Adrenal gland (tissue), 12 donors: ENCODE results near the gene FHL3. TPM values are rescaled to one million over a fixed set of nuclear protein-coding genes. Genes with fewer than 3 reads are reported as not detected.

Experiments used
- DNase-seq, 7 donors: peaks; one replicate each; pipeline ENCODE4 v3.0.0-alpha.2; 2019 to 2020
- H3K27ac ChIP-seq, 5 donors: fragments of 200-600 bp; sonication (generic) in 4 of 5; 1 replicate in 3 of 5; 2 replicates in 2 of 5; pipeline versions ENCODE4 v1.5.1 to v1.8.0; 2016 to 2020; ENCODE audit warnings: mild to moderate bottlenecking in 1 of 5
- H3K27me3 ChIP-seq: fragments of 200-600 bp; 2 replicates; pipeline ENCODE4 v1.8.0; 2021
- H3K36me3 ChIP-seq, 2 donors: fragments of 200-600 bp; replicated peaks in 1 of 2; 1 replicate in 1 of 2; 2 replicates in 1 of 2; pipeline versions ENCODE4 v1.5.1 to v1.8.0; 2018 to 2022
- H3K4me1 ChIP-seq, 2 donors: fragments of 200-600 bp; replicated peaks in 1 of 2; 1 replicate in 1 of 2; 2 replicates in 1 of 2; pipeline versions ENCODE4 v1.5.1 to v1.8.0; 2018 to 2021
- H3K4me3 ChIP-seq, 4 donors: fragments of 200-600 bp; sonication (generic) in 3 of 4; one replicate each; pipeline ENCODE4 v1.5.1; 2016 to 2018
- H3K9me3 ChIP-seq, 3 donors: fragments of 200-600 bp; sonication (generic) in 1 of 3; replicated peaks in 1 of 3; 1 replicate in 2 of 3; 2 replicates in 1 of 3; pipeline versions ENCODE4 v1.5.1 to v1.8.0; 2016 to 2021
- CTCF ChIP-seq, 6 experiments: fragments of 450-650 bp in 4 of 6; fragments of 200-600 bp in 2 of 6; sonication (generic) in 1 of 6; IDR thresholded peaks; 1 replicate in 5 of 6; 2 replicates in 1 of 6; pipeline versions ENCODE4 v1.5.1 to v1.8.0; 2016 to 2021; ENCODE audit warnings: antibody characterized with exemption in 6 of 6, mild to moderate bottlenecking in 2 of 6, moderate library complexity in 1 of 6
- POLR2A ChIP-seq, 2 donors: fragments of 450-650 bp; IDR thresholded peaks; one replicate each; pipeline ENCODE4 v1.6.1; 2017; ENCODE audit warnings: antibody characterized with exemption in 2 of 2, mild to moderate bottlenecking in 2 of 2, moderate library complexity in 1 of 2
- WGBS, 4 donors: extraction: QIAGEN DNeasy Blood & Tissue Kit in 2 of 4; methylation state at CpG; one replicate each; pipeline versions ENCODE4 v1.1.5 to v1.1.7; 2013 to 2017; 5-methylcytosine and 5-hydroxymethylcytosine counted together
- intact Hi-C, 2 donors: fragments of 100-400 bp; cut with DNase I; formaldehyde crosslinking; loops; one replicate each; pipeline versions ENCODE4 v1.14.1 to v1.15.0; 2022 to 2023
- polyA plus RNA-seq, 3 donors: library from polyadenylated mRNA; stranded (reverse); fragments of 200-250 nt in 2 of 3; fragments of 350-450 nt in 1 of 3; fragmentation: Illumina TruSeq in 1 of 3; extraction: RNeasy Lipid Tissue Mini Kit (QIAGEN cat#74804) in 1 of 3; gene quantifications; one replicate each; pipeline ENCODE4 v1.2.3, GENCODE V29; 2013 to 2014
- total RNA-seq, 9 donors: library from RNA; depleted of rRNA in 4 of 9; stranded (reverse); fragments of >200 nt in 4 of 9; fragments of 120-200 nt in 1 of 9; fragmentation: NEBNext Ultra II Directional in 1 of 9; extraction: Animal tissue kit (Norgen Biotek cat#: 25700) in 1 of 9; gene quantifications; one replicate each; pipeline versions ENCODE4 v1.1.0 to v1.2.4, GENCODE V29; 2013 to 2023
- donor health status: healthy with polysubstance abuse.
- donor health status: Bipolar disorder and iron deficiency.
- donor health status: DM: yes; HTN: yes; CAD: no.
- donor health status: DM: no; HTN: no; CAD: no.
- donor health status: DM: no; HTN: no; CAD: no.
- donor health status: DM: yes; HTN: yes; CAD: no.

Gene FHL3
- total and polyA plus RNA-seq, 12 donors: 5.8 to 47.6 (median 23.2) TPM

- H3K27me3 ChIP-seq: no peaks in the 10 kb centered on the region
- no peaks in the 10 kb centered on the region for H3K4me1 ChIP-seq
- WGBS, 4 donors: 82 to 96% (median 87%) methylated on average over 2 of the region's 2 CpGs
- H3K4me3 ChIP-seq: no peak overlapping the region
- no peak for TF ChIP-seq POLR2A (IDR thresholded peaks at IDR 0.05)
- no peak for DNase-seq
- H3K27ac ChIP-seq: no peak overlapping the region
- intact Hi-C loops: no loop called here
- no peaks in the 10 kb centered on the region for H3K9me3 ChIP-seq
- peaks cover 0 to 47% of the 10 kb centered on the region in 2 donors for H3K36me3 ChIP-seq
Observed at GRCh38 chr1:37958690-37959089, 46.6 kb downstream of the FHL3 start.

GRCh38 chr1:37955685-37956084, 49.6 kb downstream of the FHL3 start:
- peaks cover 0 to 41% of the 10 kb centered on the region in 2 donors for H3K36me3 ChIP-seq
- 67 to 94% (median 85%) methylated on average over 3 of the region's 3 CpGs for WGBS, 4 donors
- H3K27me3 ChIP-seq: no peaks in the 10 kb centered on the region
- H3K27ac ChIP-seq: no peak overlapping the region
- H3K4me3 ChIP-seq: no peak overlapping the region
- no peaks in the 10 kb centered on the region for H3K9me3 ChIP-seq
- intact Hi-C loops: no loop called here
- TF ChIP-seq POLR2A (IDR thresholded peaks at IDR 0.05) (no peak), CTCF (IDR thresholded peaks at IDR 0.05) (no peak)
- no peak for DNase-seq
- H3K4me1 ChIP-seq: no peaks in the 10 kb centered on the region

GRCh38 chr1:37954316-37954971, 50.9 kb downstream of the FHL3 start:
- Histone ChIP-seq H3K27ac (no peak overlapping the region), H3K27me3 (no peaks in the 10 kb centered on the region), H3K4me3 (no peak overlapping the region), H3K4me1 (no peaks in the 10 kb centered on the region), H3K36me3 (peaks cover 0 to 32% of the 10 kb centered on the region in 2 donors), H3K9me3 (no peaks in the 10 kb centered on the region)
- no peak for TF ChIP-seq POLR2A (IDR thresholded peaks at IDR 0.05)
- TF ChIP-seq CTCF (IDR thresholded peaks at IDR 0.05): no peak
- intact Hi-C loops: no loop called here
- DNase-seq: no peak
- 73 to 93% (median 77%) methylated on average over 3 of the region's 3 CpGs for WGBS, 4 donors

GRCh38 chr1:37952738-37953137, 52.6 kb downstream of the FHL3 start:
- Histone ChIP-seq H3K4me1 (no peaks in the 10 kb centered on the region), H3K27me3 (no peaks in the 10 kb centered on the region), H3K36me3 (peaks cover 0 to 15% of the 10 kb centered on the region in 2 donors), H3K4me3 (no peak overlapping the region), H3K9me3 (no peaks in the 10 kb centered on the region), H3K27ac (no peak overlapping the region)
- WGBS, 4 donors: 78 to 96% (median 91%) methylated on average over 3 of the region's 3 CpGs
- intact Hi-C loops: no loop called here
- DNase-seq: no peak
- TF ChIP-seq POLR2A (IDR thresholded peaks at IDR 0.05) (no peak), CTCF (IDR thresholded peaks at IDR 0.05) (no peak)
